Stimulated activated naive CD4-positive, alpha-beta T cell (primary cell): ENCODE results near the gene NDST1.

ENCODE experiments used
- DNase-seq, 6 experiments: peaks; one replicate each; lab custom pipeline; 2025; lab: John Stamatoyannopoulos, UW

The NDST1 gene

GRCh38 chr5:150489360-150490295, 18.3 kb upstream of the NDST1 start:
- no peak for DNase-seq

GRCh38 chr5:150490296-150490669, 17.6 kb upstream of the NDST1 start:
- no peak for DNase-seq

GRCh38 chr5:150490754-150491153, 17.2 kb upstream of the NDST1 start:
- no peak for DNase-seq

- no peak for DNase-seq
These were observed 16.1 kb upstream of the NDST1 start for GRCh38 chr5:150491876-150492275.

GRCh38 chr5:150492621-150493020, 15.3 kb upstream of the NDST1 start:
- DNase-seq = no peak

- no peak for DNase-seq
These were observed 11.8 kb upstream of the NDST1 start for GRCh38 chr5:150496098-150496497.

- no peak for DNase-seq
These were observed 11.4 kb upstream of the NDST1 start for GRCh38 chr5:150496534-150496933.

- no peak for DNase-seq
These were observed 10.5 kb upstream of the NDST1 start for GRCh38 chr5:150497274-150497988.

- DNase-seq = no peak
These were observed 10.0 kb upstream of the NDST1 start for GRCh38 chr5:150497989-150498317.

GRCh38 chr5:150498501-150498900, 9.4 kb upstream of the NDST1 start:
- no peak for DNase-seq

- no peak for DNase-seq
These were observed 9.0 kb upstream of the NDST1 start for GRCh38 chr5:150498971-150499370.

- no peak for DNase-seq
These were observed 8.4 kb upstream of the NDST1 start for GRCh38 chr5:150499437-150499956.

GRCh38 chr5:150500328-150500841, 7.5 kb upstream of the NDST1 start:
- no peak for DNase-seq

GRCh38 chr5:150500905-150501304, 7.0 kb upstream of the NDST1 start:
- DNase-seq = no peak

GRCh38 chr5:150502106-150502505, 5.8 kb upstream of the NDST1 start:
- no peak for DNase-seq

GRCh38 chr5:150502847-150503246, 5.1 kb upstream of the NDST1 start:
- DNase-seq = no peak

- no peak for DNase-seq
These were observed 4.5 kb upstream of the NDST1 start for GRCh38 chr5:150503386-150503785.

- no peak for DNase-seq
These were observed 3.8 kb upstream of the NDST1 start for GRCh38 chr5:150503977-150504620.

- no peak for DNase-seq
These were observed 2.9 kb upstream of the NDST1 start for GRCh38 chr5:150505041-150505511.

GRCh38 chr5:150505816-150506215, 2.1 kb upstream of the NDST1 start:
- no peak for DNase-seq

- no peak for DNase-seq
These were observed 1.1 kb upstream of the NDST1 start for GRCh38 chr5:150506571-150507473.
